HT-29 (cell line): ENCODE measurements around the gene MTHFD1L. TPM values are rescaled to one million over a fixed set of nuclear protein-coding genes. Genes with fewer than 3 reads are reported as not detected.

Experiments
- DNase-seq: peaks from one replicate; pipeline ENCODE4 v3.0.0-alpha.2; 2015; ENCODE audit warnings: low spot score
- total RNA-seq: library from RNA; depleted of rRNA; stranded (reverse); fragments of >200 nt; shearing (Covaris generic); gene quantifications from 2 replicates; pipeline ENCODE4 v1.2.3, GENCODE V29; 2014

MTHFD1L gene
- total RNA-seq, 1 experiment from 2014 or later: 14.7 TPM

- no peak for DNase-seq
These were observed 122.5 kb downstream of the MTHFD1L start for GRCh38 chr6:150987855-150988464.

DNA sequence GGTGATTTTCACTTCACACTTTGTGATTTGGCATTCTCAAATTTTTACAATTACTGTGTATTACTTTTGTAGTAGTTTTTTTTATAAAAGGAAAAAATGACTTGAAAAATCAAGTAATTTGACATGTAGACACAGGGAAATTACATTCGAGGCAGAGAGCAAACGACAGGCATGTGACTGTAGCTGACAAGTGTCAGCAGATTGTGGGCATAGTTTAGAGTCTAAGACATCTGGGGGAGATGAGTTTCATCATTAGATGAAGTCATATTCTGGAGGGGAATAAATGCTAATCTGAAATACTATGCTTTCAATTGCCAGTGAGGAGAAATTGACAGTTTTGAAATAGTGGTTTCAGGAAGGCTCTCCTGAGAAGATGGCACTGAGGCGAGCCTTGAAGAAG lies 126.0 kb downstream of the MTHFD1L start:
- no peak for DNase-seq

- no peak for DNase-seq
These were observed 126.8 kb downstream of the MTHFD1L start for GRCh38 chr6:150992262-150992661.

GRCh38 chr6:150992703-150993102 lies 127.2 kb downstream of the MTHFD1L start:
- no peak for DNase-seq

- no peak for DNase-seq
These were observed 127.8 kb downstream of the MTHFD1L start for GRCh38 chr6:150993253-150993652.

DNA sequence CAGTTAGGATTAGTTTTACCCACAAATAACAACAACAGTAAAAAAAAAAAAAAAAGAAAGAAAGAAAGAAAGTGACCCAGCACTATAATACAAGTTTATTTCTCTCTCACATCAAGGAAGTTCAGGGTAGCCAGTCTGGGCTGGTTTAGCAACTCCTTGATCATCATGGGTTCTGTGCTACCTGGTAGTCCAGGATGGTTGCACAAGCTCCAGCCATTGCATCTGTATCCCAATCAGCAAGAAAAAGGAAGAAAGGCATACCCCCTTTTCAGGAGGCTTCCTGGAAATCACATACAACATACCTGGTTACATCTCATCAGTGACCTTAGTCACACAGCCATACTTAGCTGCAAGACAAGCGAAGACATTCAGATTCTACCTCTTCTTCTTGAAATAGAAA lies 128.5 kb downstream of the MTHFD1L start:
- DNase-seq: no peak

GRCh38 chr6:150996968-150997367 lies 131.5 kb downstream of the MTHFD1L start:
- DNase-seq: no peak

DNA sequence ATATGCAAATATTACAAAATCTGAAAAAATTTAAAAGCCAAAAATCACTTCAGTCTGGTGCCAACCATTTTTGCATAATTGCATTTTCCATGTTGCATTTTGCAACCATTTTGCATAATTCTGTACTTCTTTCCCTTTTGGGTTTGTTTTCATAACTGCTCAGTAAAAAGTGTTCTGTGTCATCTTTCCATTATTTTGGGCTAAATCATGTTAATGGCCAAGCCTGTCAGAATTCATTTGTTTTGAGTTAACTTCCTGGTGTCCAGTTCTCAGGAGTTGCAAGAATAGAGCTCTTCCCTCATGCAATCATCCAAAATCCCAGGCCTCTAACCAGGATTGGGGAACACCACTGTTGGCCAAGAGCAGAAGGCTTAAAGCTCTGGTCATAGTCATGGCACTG lies 133.6 kb downstream of the MTHFD1L start:
- DNase-seq: no peak

GRCh38 chr6:150999576-150999975 lies 134.1 kb downstream of the MTHFD1L start:
- no peak for DNase-seq

DNA sequence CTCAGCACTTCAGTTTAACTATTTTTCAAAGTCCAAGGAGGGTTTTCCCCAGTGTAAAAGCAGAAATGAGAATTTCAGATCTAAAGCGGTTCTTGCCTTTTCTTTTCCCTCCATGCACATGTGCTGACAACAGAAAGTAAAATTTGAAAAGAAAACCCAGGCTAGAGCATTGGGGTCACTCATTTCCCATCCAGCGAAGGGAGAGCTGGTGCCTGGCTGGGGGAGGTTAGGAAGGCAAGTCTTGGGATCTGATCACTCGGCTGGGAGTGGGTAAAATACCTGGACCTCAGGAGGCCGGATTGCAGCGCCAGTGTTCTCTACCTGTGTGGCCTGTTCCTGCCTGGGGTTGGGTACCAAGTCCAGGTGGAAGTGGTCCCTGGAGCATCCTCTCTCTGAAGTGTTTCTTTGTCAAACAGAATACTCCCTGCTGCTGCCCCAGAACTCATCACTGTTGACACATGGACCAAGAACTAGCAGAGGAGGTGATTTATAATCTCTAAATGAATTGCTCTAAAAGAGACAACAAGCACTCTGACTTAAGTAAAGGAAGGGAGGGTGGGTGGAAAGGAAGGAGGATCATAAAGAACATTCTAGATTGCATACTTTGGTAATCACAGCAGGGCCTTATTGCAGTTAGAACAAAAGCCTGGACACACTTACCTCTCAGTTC lies 136.0 kb downstream of the MTHFD1L start:
- DNase-seq: no peak

- DNase-seq: no peak
These were observed 136.6 kb downstream of the MTHFD1L start for GRCh38 chr6:151002057-151002450.

DNA sequence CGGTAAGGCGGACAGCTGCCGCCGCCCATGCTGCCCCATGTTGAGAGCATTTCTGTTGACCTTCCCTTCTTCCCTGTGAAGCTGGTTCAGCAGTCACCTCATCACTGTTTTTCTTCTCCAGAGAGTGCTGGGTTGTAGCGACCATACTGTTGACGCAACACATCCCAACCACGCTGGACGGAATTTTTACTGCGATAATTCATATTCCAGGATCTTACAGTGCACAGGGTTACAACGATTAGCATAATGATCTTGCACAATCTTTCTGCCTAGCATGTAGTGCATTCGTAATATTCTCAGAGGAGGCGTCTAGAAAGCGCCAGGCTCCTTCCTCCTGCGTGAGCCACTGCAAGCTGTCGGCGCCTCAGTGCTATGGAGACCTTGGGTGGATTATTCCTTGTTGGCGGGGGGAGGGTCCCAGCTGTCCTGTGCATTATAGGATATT lies 137.0 kb downstream of the MTHFD1L start:
- DNase-seq: no peak

GRCh38 chr6:151004383-151005024 lies 139.0 kb downstream of the MTHFD1L start:
- DNase-seq: peak; percentile 78

GRCh38 chr6:151005164-151005563 lies 139.7 kb downstream of the MTHFD1L start:
- DNase-seq: no peak

- DNase-seq: no peak
These were observed 140.6 kb downstream of the MTHFD1L start for GRCh38 chr6:151005896-151006632.

DNA sequence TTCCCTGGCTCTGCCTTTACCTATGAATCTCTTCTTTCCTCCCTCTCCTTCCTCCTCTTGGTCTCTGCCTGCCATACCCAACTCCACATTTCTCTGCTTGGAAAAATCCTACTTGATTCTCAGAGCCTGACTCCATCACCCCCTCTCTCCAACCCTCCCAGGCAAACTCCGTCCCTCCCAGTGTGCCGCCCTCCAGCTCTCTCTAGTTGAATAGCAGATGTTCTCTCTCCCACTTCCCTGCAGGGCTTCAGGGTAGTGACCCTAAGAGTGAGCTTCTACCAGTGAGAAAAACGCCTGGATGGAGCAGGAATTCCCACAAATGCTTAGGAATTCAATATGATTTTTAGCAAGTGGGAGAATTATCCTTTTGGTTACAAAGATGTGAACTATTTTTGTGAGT lies 141.6 kb downstream of the MTHFD1L start:
- no peak for DNase-seq

- no peak for DNase-seq
These were observed 142.4 kb downstream of the MTHFD1L start for GRCh38 chr6:151007922-151008321.

- no peak for DNase-seq
These were observed 142.9 kb downstream of the MTHFD1L start for GRCh38 chr6:151008425-151008824.

GRCh38 chr6:151009576-151009975 lies 144.1 kb downstream of the MTHFD1L start:
- DNase-seq: no peak

DNA sequence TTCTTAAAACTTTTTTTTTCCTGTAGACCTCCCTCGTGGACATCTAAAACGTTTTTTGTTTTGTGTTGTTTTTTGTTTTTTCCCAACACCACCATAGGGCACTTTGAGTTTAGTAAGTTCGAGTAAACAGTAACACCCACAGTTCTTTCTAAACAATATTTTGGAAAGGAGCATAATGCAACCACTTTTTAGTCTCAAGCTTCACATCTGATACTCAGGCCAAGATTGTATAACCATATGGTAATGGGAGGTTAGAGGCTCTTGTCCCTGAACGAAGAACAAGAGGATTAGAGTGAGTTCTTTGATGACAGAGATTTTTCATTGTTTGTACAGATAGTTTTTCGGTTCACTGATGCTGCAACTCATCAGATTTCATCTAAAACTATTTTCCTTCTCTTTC lies 144.6 kb downstream of the MTHFD1L start:
- no peak for DNase-seq

DNA sequence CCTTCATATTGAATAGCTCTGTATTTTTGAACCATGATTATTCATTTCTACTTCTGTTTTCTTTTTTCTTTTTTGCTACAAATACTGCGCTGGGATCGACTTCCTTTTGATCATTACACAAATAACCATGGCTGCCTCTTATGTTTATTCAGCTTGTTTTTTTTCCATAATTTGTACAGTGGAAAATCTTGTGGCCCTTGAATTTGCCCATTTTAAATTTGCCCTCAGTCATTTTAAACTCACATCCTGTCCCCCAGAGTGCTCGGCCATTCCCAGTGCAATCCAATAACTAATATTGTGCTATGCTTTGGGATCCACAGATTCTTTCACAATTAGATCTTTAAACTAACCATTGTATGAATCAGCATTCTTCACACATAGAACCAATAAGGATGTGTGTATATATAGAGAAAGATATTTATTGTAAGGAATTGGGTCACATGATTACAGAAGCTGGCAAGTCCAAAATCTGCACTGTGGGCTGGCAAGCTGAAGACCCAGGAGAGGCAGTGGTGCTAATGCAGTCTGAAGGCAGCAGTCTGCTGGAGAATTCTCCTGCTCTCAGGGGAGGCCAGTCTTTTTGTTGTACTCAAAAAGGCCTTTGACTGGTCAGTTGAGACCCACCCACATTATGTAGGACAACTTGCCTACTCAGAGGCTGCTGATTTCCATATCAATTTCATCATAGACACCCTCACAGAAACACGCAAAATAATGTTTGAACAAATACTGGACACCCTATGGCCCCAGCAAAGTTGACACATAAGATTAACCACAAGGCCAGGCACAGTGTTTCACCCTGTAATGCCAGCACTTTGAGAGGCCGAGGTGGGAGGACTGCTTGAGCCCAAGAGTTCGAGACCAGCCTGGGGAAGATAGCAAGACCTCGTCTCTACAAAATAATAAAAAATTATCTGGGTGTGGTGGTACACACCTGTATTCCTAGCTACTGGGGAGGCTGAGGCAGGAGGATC lies 147.1 kb downstream of the MTHFD1L start:
- no peak for DNase-seq
